GM12878 (cell line): ENCODE measurements around the gene PTPRN2. TPM values are rescaled to one million over a fixed set of nuclear protein-coding genes. Genes with fewer than 3 reads are reported as not detected.

Experiments used
- ATAC-seq: fragments of 200-7000 bp; cut with Tn5 transposase; 3 replicates; pipeline ENCODE4 v1.9.1; 2020; ENCODE audit warnings: mild to moderate bottlenecking, moderate library complexity
- BruUV-seq: library from RNA; stranded (reverse); fragments of 400-500 nt; replicated peaks from 2 replicates; lab custom pipeline; 2021; lab: Mats Ljungman, UMichigan
- CTCF ChIA-PET: fragments of 300-600 bp; sonication (Branson Sonifier 250); formaldehyde crosslinking; extraction: SDS; loops from one replicate; lab custom pipeline; 2021; ENCODE audit warnings: inconsistent platforms; lab: Yijun Ruan, JAX
- POLR2A ChIA-PET: fragments of 350-600 bp; formaldehyde crosslinking; extraction: SDS; loops from one replicate; lab custom pipeline; 2021; ENCODE audit warnings: inconsistent platforms; lab: Charles Lee
- RAD21 ChIA-PET: fragments of 300-600 bp; sonication (Branson Sonifier 250); formaldehyde crosslinking; loops from one replicate; lab custom pipeline; 2023; ENCODE audit warnings: antibody characterized with exemption; ENCODE audit not compliant: unreplicated experiment; lab: Charles Lee
- SMC1A ChIA-PET: fragments of 300-600 bp; sonication (Branson Sonifier 250); formaldehyde crosslinking; loops from one replicate; lab custom pipeline; 2023; ENCODE audit not compliant: unreplicated experiment, uncharacterized antibody; lab: Charles Lee
- DNase-seq: peaks from one replicate; pipeline ENCODE4 v3.0.0-alpha.2; 2011; ENCODE audit warnings: low read depth, low spot score
- FAIRE-seq: peaks from 3 replicates; lab custom pipeline; 2011; peaks lifted over from hg19 to GRCh38; lab: Jason Lieb, UNC
- H2AFZ ChIP-seq: 2 replicates; pipeline ENCODE4 v1.6.0; 2011; ENCODE audit warnings: low read depth, low read length, control low read depth; ENCODE audit not compliant: control insufficient read depth
- H3K27ac ChIP-seq: 2 replicates; pipeline ENCODE4 v1.5.1; 2011; ENCODE audit warnings: control low read depth; ENCODE audit not compliant: control insufficient read depth, insufficient read depth
- H3K27me3 ChIP-seq, 2 experiments: replicated peaks in 1 of 2; 2 replicates each; pipeline versions ENCODE4 v1.6.0 to v1.6.1; 2011; ENCODE audit warnings: low read length in 1 of 2; ENCODE audit not compliant: control insufficient read depth in 2 of 2, insufficient read depth in 2 of 2
- H3K36me3 ChIP-seq, 2 experiments: 2 replicates each; pipeline ENCODE4 v1.5.1; 2011; ENCODE audit warnings: low read length in 1 of 2; ENCODE audit not compliant: control insufficient read depth in 2 of 2, insufficient read depth in 2 of 2
- H3K4me1 ChIP-seq: 2 replicates; pipeline ENCODE4 v1.6.1; 2011; ENCODE audit warnings: mild to moderate bottlenecking, low read length, moderate library complexity, mixed read lengths; ENCODE audit not compliant: control insufficient read depth, insufficient read depth
- H3K4me2 ChIP-seq: 2 replicates; pipeline ENCODE4 v1.6.0; 2011; ENCODE audit warnings: control low read depth; ENCODE audit not compliant: control insufficient read depth, insufficient read depth
- H3K4me3 ChIP-seq: fragments of 200-600 bp; sonication (generic); 2 replicates; pipeline ENCODE4 v1.5.1; 2016
- H3K79me2 ChIP-seq: 2 replicates; pipeline ENCODE4 v1.6.0; 2011; ENCODE audit warnings: low read length; ENCODE audit not compliant: control insufficient read depth, insufficient read depth
- H3K9ac ChIP-seq: 2 replicates; pipeline ENCODE4 v1.8.0; 2011; ENCODE audit warnings: low read length, control low read depth, mixed read lengths; ENCODE audit not compliant: control insufficient read depth, insufficient read depth
- H3K9me3 ChIP-seq: replicated peaks from 3 replicates; pipeline ENCODE4 v1.5.1; 2011; ENCODE audit warnings: mild to moderate bottlenecking, low read length; ENCODE audit not compliant: control insufficient read depth, insufficient read depth
- H4K20me1 ChIP-seq: 2 replicates; pipeline ENCODE4 v1.6.0; 2011; ENCODE audit not compliant: control insufficient read depth, insufficient read depth
- BMI1 ChIP-seq: fragments of 450-650 bp; IDR thresholded peaks from 2 replicates; pipeline ENCODE4 v1.6.1; 2016; ENCODE audit warnings: mild to moderate bottlenecking, moderate library complexity, borderline replicate concordance
- CREM ChIP-seq: IDR thresholded peaks from 2 replicates; pipeline ENCODE4 v1.6.1; 2014; ENCODE audit warnings: antibody characterized with exemption, low read depth
- DPF2 ChIP-seq: fragments of 450-650 bp; IDR thresholded peaks from 2 replicates; pipeline ENCODE4 v1.6.1; 2017; ENCODE audit warnings: mild to moderate bottlenecking
- NFYB ChIP-seq: IDR thresholded peaks from 2 replicates; pipeline ENCODE4 v1.6.1; 2011; ENCODE audit warnings: low read depth, mild to moderate bottlenecking, low read length, improper control_type of control experiment, moderate library complexity; ENCODE audit not compliant: insufficient read depth
- PML ChIP-seq: IDR thresholded peaks from 2 replicates; pipeline ENCODE4 v1.6.1; 2012; ENCODE audit warnings: low read length, inconsistent platforms
- REST ChIP-seq: IDR thresholded peaks from 2 replicates; pipeline ENCODE4 v1.6.1; 2012; ENCODE audit warnings: mild to moderate bottlenecking, low read depth, low read length
- RUNX3 ChIP-seq: IDR thresholded peaks from 2 replicates; pipeline ENCODE4 v1.6.1; 2012; ENCODE audit warnings: low read length, inconsistent platforms
- SRF ChIP-seq, 2 experiments: IDR thresholded peaks; 2 replicates each; pipeline ENCODE4 v1.6.1; 2011; ENCODE audit warnings: low read depth in 2 of 2, low read length in 2 of 2, mild to moderate bottlenecking in 1 of 2, moderate library complexity in 1 of 2
- ZBTB33 ChIP-seq: fragments of 450-650 bp; IDR thresholded peaks from 2 replicates; pipeline ENCODE4 v1.6.1; 2017; ENCODE audit warnings: mild to moderate bottlenecking
- ZNF622 ChIP-seq: fragments of 450-650 bp; IDR thresholded peaks from 2 replicates; pipeline ENCODE4 v1.6.1; 2017; ENCODE audit warnings: mild to moderate bottlenecking, inconsistent platforms
- WGBS: methylation state at CpG from one replicate; pipeline ENCODE4 v1.1.6; 2016; ENCODE audit warnings: low lambda C conversion rate; ENCODE audit not compliant: insufficient replicate concordance, insufficient coverage; ENCODE audit errors: missing lambda C conversion rate; 5-methylcytosine and 5-hydroxymethylcytosine counted together
- in situ Hi-C: fragments of 300-500 bp; cut with MboI; formaldehyde crosslinking; loops from 9 replicates; pipeline ENCODE4 v1.14.3; 2018; ENCODE audit warnings: mixed read lengths
- intact Hi-C: fragments of 100-400 bp; cut with micrococcal nuclease; formaldehyde crosslinking; loops from one replicate; pipeline ENCODE4 v1.14.2; 2022; ENCODE audit not compliant: unreplicated experiment
- polyA plus RNA-seq, 11 experiments: library from polyadenylated mRNA; depleted of rRNA in 4 of 11; unstranded in 6 of 11; stranded (reverse) in 5 of 11; fragments of >200 nt; fragmentation: Nextera tagmentation in 4 of 11; fragmentation: Illumina TruSeq in 1 of 11; extraction: Ambion mirVana in 4 of 11; extraction: Trizol in 1 of 11; gene quantifications; 1 replicate in 1 of 11; 2 replicates in 10 of 11; pipeline versions ENCODE4 v1.2.1 to v1.2.3, GENCODE V29; 2011 to 2016; ENCODE audit warnings: inconsistent platforms in 2 of 11, missing spikeins in 2 of 11, low read depth in 1 of 11
- total RNA-seq, 4 experiments: library from RNA; depleted of rRNA in 3 of 4; stranded (reverse); fragments of >200 nt in 3 of 4; fragmentation: Illumina TruSeq in 1 of 4; extraction: Trizol in 1 of 4; gene quantifications; 2 replicates each; pipeline versions ENCODE4 v1.2.1 to v1.2.3, GENCODE V29; 2013 to 2021
- TF ChIP-seq, protein P1 (sequence below): fragments of 450-650 bp; IDR thresholded peaks from 2 replicates; pipeline ENCODE4 v1.6.1; 2016; ENCODE audit warnings: mild to moderate bottlenecking, moderate library complexity, borderline replicate concordance
- TF ChIP-seq, protein P2 (sequence below): IDR thresholded peaks from 2 replicates; pipeline ENCODE4 v1.6.1; 2011; ENCODE audit warnings: mild to moderate bottlenecking, low read depth, low read length, moderate library complexity; ENCODE audit not compliant: insufficient replicate concordance

PTPRN2 gene
- total and polyA plus RNA-seq, 10 of the 15 experiments (the other 5 are each of a cell fraction or from before 2014, with no cell fraction given) = 5.4 TPM; not detected in 9

- H3K36me3 ChIP-seq = no peaks in the 10 kb centered on the region
- in situ Hi-C loops = no loop called here
- no peaks in the 10 kb centered on the region for H4K20me1 ChIP-seq
- no TSS peak for BruUV-seq
- ChIA-PET RAD21 (no interaction called here), SMC1A (no interaction called here), CTCF (no interaction called here), POLR2A (no interaction called here)
- FAIRE-seq (no peak), ATAC-seq (no peak), DNase-seq (no peak)
- no peak overlapping the region for H3K27ac ChIP-seq
- H3K4me2 ChIP-seq = no peak overlapping the region
- H3K4me3 ChIP-seq = no peak overlapping the region
- 53% methylated on average over 18 of the region's 18 CpGs for WGBS
- H3K79me2 ChIP-seq = no peaks in the 10 kb centered on the region
- no peaks in the 10 kb centered on the region for H3K27me3 ChIP-seq
- H3K4me1 ChIP-seq = no peaks in the 10 kb centered on the region
- H3K9ac ChIP-seq = no peak overlapping the region
- no peak overlapping the region for H2AFZ ChIP-seq
- H3K9me3 ChIP-seq = no peaks in the 10 kb centered on the region; the same call in 2 of the 3 replicates
- intact Hi-C loops = no loop called here
- no peak for TF ChIP-seq NFYB
- no peak for TF ChIP-seq SRF (IDR thresholded peaks at IDR 0.05; ENCODE audit: low read depth in 2 of 2, low read length in 2 of 2)
- TF ChIP-seq DPF2 = no peak
- TF ChIP-seq ZBTB33 = no peak
- TF ChIP-seq ZNF622 = no peak
- no peak for TF ChIP-seq RUNX3
- TF ChIP-seq, protein P1, sequence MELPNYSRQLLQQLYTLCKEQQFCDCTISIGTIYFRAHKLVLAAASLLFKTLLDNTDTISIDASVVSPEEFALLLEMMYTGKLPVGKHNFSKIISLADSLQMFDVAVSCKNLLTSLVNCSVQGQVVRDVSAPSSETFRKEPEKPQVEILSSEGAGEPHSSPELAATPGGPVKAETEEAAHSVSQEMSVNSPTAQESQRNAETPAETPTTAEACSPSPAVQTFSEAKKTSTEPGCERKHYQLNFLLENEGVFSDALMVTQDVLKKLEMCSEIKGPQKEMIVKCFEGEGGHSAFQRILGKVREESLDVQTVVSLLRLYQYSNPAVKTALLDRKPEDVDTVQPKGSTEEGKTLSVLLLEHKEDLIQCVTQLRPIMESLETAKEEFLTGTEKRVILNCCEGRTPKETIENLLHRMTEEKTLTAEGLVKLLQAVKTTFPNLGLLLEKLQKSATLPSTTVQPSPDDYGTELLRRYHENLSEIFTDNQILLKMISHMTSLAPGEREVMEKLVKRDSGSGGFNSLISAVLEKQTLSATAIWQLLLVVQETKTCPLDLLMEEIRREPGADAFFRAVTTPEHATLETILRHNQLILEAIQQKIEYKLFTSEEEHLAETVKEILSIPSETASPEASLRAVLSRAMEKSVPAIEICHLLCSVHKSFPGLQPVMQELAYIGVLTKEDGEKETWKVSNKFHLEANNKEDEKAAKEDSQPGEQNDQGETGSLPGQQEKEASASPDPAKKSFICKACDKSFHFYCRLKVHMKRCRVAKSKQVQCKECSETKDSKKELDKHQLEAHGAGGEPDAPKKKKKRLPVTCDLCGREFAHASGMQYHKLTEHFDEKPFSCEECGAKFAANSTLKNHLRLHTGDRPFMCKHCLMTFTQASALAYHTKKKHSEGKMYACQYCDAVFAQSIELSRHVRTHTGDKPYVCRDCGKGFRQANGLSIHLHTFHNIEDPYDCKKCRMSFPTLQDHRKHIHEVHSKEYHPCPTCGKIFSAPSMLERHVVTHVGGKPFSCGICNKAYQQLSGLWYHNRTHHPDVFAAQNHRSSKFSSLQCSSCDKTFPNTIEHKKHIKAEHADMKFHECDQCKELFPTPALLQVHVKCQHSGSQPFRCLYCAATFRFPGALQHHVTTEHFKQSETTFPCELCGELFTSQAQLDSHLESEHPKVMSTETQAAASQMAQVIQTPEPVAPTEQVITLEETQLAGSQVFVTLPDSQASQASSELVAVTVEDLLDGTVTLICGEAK = no peak
- TF ChIP-seq PML = no peak
- TF ChIP-seq REST = no peak
- TF ChIP-seq BMI1 = no peak
- TF ChIP-seq CREM = no peak
- TF ChIP-seq, protein P2, sequence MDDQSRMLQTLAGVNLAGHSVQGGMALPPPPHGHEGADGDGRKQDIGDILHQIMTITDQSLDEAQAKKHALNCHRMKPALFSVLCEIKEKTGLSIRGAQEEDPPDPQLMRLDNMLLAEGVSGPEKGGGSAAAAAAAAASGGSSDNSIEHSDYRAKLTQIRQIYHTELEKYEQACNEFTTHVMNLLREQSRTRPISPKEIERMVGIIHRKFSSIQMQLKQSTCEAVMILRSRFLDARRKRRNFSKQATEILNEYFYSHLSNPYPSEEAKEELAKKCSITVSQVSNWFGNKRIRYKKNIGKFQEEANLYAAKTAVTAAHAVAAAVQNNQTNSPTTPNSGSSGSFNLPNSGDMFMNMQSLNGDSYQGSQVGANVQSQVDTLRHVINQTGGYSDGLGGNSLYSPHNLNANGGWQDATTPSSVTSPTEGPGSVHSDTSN = no peak
Measured at GRCh38 chr7:157652161-157652953, 935.3 kb downstream of the PTPRN2 start.
